Lung (tissue), 12 donors: ENCODE results near the gene NCOA1. TPM values are rescaled to one million over a fixed set of nuclear protein-coding genes. Genes with fewer than 3 reads are reported as not detected.

ENCODE experiments used
- ATAC-seq: fragments of 200-7000 bp; cut with Tn5 transposase; one replicate; pipeline ENCODE4 v1.9.1; 2020; ENCODE audit warnings: moderate number of reproducible peaks; ENCODE audit not compliant: insufficient read depth, low FRiP score
- DNase-seq, 3 donors: peaks; one replicate each; pipeline ENCODE4 v3.0.0-alpha.2; 2013 to 2017
- H3K27ac ChIP-seq, 2 donors: one replicate each; pipeline ENCODE4 v1.5.1; 2013; ENCODE audit warnings: mild to moderate bottlenecking in 2 of 2, moderate library complexity in 2 of 2, control low read depth in 1 of 2, inconsistent platforms in 1 of 2, low read depth in 1 of 2, low read length in 1 of 2
- H3K27me3 ChIP-seq, 3 donors: one replicate each; pipeline ENCODE4 v1.5.1; 2013; ENCODE audit warnings: low read length in 2 of 3; ENCODE audit not compliant: control insufficient read depth in 3 of 3, insufficient read depth in 3 of 3
- H3K36me3 ChIP-seq, 4 donors: one replicate each; pipeline ENCODE4 v1.5.1; 2013; ENCODE audit warnings: low read length in 4 of 4, mild to moderate bottlenecking in 1 of 4, moderate library complexity in 1 of 4; ENCODE audit not compliant: control insufficient read depth in 4 of 4, insufficient read depth in 4 of 4
- H3K4me1 ChIP-seq, 5 donors: one replicate each; pipeline ENCODE4 v1.5.1; 2013; ENCODE audit warnings: low read length in 5 of 5, mild to moderate bottlenecking in 2 of 5, moderate library complexity in 1 of 5; ENCODE audit not compliant: control insufficient read depth in 5 of 5, insufficient read depth in 5 of 5
- H3K4me3 ChIP-seq: one replicate; pipeline ENCODE4 v1.5.1; 2013; ENCODE audit warnings: mild to moderate bottlenecking, control low read depth, moderate library complexity
- H3K9ac ChIP-seq, 2 donors: one replicate each; pipeline ENCODE4 v1.5.1; 2013; ENCODE audit warnings: low read length in 2 of 2, control low read depth in 1 of 2; ENCODE audit not compliant: insufficient read depth in 1 of 2
- H3K9me3 ChIP-seq, 4 donors: one replicate each; pipeline ENCODE4 v1.5.1; 2013; ENCODE audit warnings: low read length in 3 of 4, mild to moderate bottlenecking in 1 of 4, moderate library complexity in 1 of 4; ENCODE audit not compliant: control insufficient read depth in 4 of 4, insufficient read depth in 3 of 4
- CTCF ChIP-seq: IDR thresholded peaks from 2 replicates; pipeline ENCODE4 v1.5.1; 2012; ENCODE audit warnings: mild to moderate bottlenecking; ENCODE audit errors: control extremely low read depth, extremely low read depth
- WGBS, 2 donors: extraction: QIAGEN DNeasy Blood & Tissue Kit; methylation state at CpG; one replicate each; pipeline ENCODE4 v1.1.7; 2013; 5-methylcytosine and 5-hydroxymethylcytosine counted together
- polyA plus RNA-seq, 2 donors: library from polyadenylated mRNA; stranded (reverse); fragments of 200-250 nt; gene quantifications; one replicate each; pipeline ENCODE4 v1.2.1, GENCODE V29; 2013
- total RNA-seq, 2 donors: library from RNA; depleted of rRNA in 1 of 2; stranded (reverse); fragments of >200 nt in 1 of 2; gene quantifications; one replicate each; pipeline ENCODE4 v1.2.1, GENCODE V29; 2014 to 2021
- donor health status: control.
- donor health status: control.
- donor health status: Bipolar disorder and iron deficiency.
- donor health status: healthy.
- donor health status: DM: yes; HTN: yes; CAD: no.

The NCOA1 gene
- total and polyA plus RNA-seq, 4 donors, result 8.3 to 123 (median 27.3) TPM

DNA sequence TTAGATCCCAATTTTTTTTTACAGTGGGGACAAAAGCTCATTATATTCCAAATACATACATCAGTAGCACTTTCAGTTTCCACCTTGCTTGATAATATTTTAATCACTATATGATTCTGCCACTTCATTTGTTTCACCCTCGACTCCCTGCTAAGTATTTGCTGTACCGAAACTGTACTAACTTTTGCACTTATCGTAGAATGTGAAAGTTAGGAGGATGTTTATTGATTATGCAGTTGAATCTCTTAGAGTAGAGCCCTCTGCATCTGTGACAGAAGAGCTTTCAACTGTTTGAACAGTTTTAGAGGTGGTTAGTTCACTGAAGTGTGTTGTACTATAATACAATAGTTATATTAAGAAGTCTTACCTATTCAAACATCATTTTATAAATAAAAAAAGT lies 20.8 kb downstream of the NCOA1 start:
- WGBS, 2 donors, result 47 to 71% methylated on average over 3 of the region's 3 CpGs
- H3K27ac ChIP-seq, result no peak overlapping the region
- H3K9ac ChIP-seq, result no peak overlapping the region
- H3K36me3 ChIP-seq, result no peaks in the 10 kb centered on the region
- no peaks in the 10 kb centered on the region for H3K9me3 ChIP-seq
- TF ChIP-seq CTCF, result no peak
- ATAC-seq (no peak), DNase-seq (no peak)
- H3K27me3 ChIP-seq, result no peaks in the 10 kb centered on the region
- H3K4me3 ChIP-seq, result no peak overlapping the region
- H3K4me1 ChIP-seq, result peaks cover 0 to 32% (median 16%) of the 10 kb centered on the region in 5 donors

- WGBS, 2 donors, result 36 to 38% methylated on average over 2 of the region's 2 CpGs
- DNase-seq (peak in 2 of 3 donors; percentile 31 to 40), ATAC-seq (no peak)
- no peak overlapping the region for H3K9ac ChIP-seq
- no peak overlapping the region for H3K4me3 ChIP-seq
- no peaks in the 10 kb centered on the region for H3K9me3 ChIP-seq
- H3K36me3 ChIP-seq, result no peaks in the 10 kb centered on the region
- H3K4me1 ChIP-seq, result peaks cover 0 to 28% (median 16%) of the 10 kb centered on the region in 5 donors
- no peak for TF ChIP-seq CTCF
- H3K27me3 ChIP-seq, result no peaks in the 10 kb centered on the region
- peak overlapping the region in 1 of 2 donors; percentile 64 for H3K27ac ChIP-seq
Measured at GRCh38 chr2:24512404-24512803, 21.4 kb downstream of the NCOA1 start.

- Histone ChIP-seq H3K9me3 (no peaks in the 10 kb centered on the region), H3K9ac (no peak overlapping the region), H3K36me3 (no peaks in the 10 kb centered on the region), H3K27ac (peak overlapping the region in 1 of 2 donors; percentile 64), H3K4me1 (peaks cover 0 to 26% (median 16%) of the 10 kb centered on the region in 5 donors), H3K4me3 (no peak overlapping the region), H3K27me3 (no peaks in the 10 kb centered on the region)
- ATAC-seq (no peak), DNase-seq (no peak)
- 80 to 81% methylated on average over 6 of the region's 6 CpGs for WGBS, 2 donors
- TF ChIP-seq CTCF, result no peak
Measured at GRCh38 chr2:24512831-24513230, 21.8 kb downstream of the NCOA1 start.
